Activated CD4-positive, alpha-beta T cell treated with anti-CD3 and anti-CD28 coated beads, Interleukin-2, amount 10 ng/mL, durations not matched to agents 7 days and 5 days (primary cell): ENCODE measurements around the gene ADGRG6. TPM values are rescaled to one million over a fixed set of nuclear protein-coding genes. Genes with fewer than 3 reads are reported as not detected.

ENCODE experiments used
- CTCF ChIA-PET: fragments of 350-600 bp; sonication (Branson Sonifier 250); formaldehyde crosslinking; loops from one replicate; lab custom pipeline; 2021; ENCODE audit warnings: antibody characterized with exemption; lab: Charles Lee
- POLR2A ChIA-PET: fragments of 350-600 bp; sonication (Branson Sonifier 250); formaldehyde crosslinking; loops from one replicate; lab custom pipeline; 2021; ENCODE audit warnings: antibody characterized with exemption; lab: Charles Lee
- DNase-seq: peaks from one replicate; pipeline ENCODE4 v3.0.0-alpha.2; 2020
- H3K27ac Mint-ChIP-seq: one replicate; pipeline ENCODE4 v1.8.0; 2021; ENCODE audit warnings: mild to moderate bottlenecking, moderate library complexity, mixed read lengths
- H3K27me3 Mint-ChIP-seq: one replicate; pipeline ENCODE4 v1.8.0; 2021; ENCODE audit warnings: mixed read lengths
- H3K36me3 Mint-ChIP-seq: one replicate; pipeline ENCODE4 v1.8.0; 2021; ENCODE audit warnings: low read depth, mixed read lengths
- H3K4me1 Mint-ChIP-seq: one replicate; pipeline ENCODE4 v1.8.0; 2021; ENCODE audit warnings: mixed read lengths
- H3K4me3 Mint-ChIP-seq: one replicate; pipeline ENCODE4 v1.8.0; 2021; ENCODE audit warnings: mild to moderate bottlenecking, moderate library complexity, mixed read lengths
- H3K9me3 Mint-ChIP-seq: one replicate; pipeline ENCODE4 v1.8.0; 2021; ENCODE audit warnings: mixed read lengths
- total RNA-seq, 2 experiments: library from RNA; stranded (reverse); gene quantifications; one replicate each; pipeline ENCODE4 v1.2.3, GENCODE V29; 2021

Gene ADGRG6
- total RNA-seq, 2 experiments from 2014 or later, result 0.35 to 0.52 TPM

- H3K27me3 Mint-ChIP-seq, result peaks cover 13% of the 10 kb centered on the region
- no peak for DNase-seq
- ChIA-PET POLR2A (no interaction called here), CTCF (no interaction called here)
- H3K4me3 Mint-ChIP-seq, result no peak overlapping the region
- H3K27ac Mint-ChIP-seq, result no peak overlapping the region
- peaks cover 5% of the 10 kb centered on the region for H3K4me1 Mint-ChIP-seq
- no peaks in the 10 kb centered on the region for H3K9me3 Mint-ChIP-seq
- no peaks in the 10 kb centered on the region for H3K36me3 Mint-ChIP-seq
Observed at GRCh38 chr6:142296975-142297604, 4.7 kb upstream of the ADGRG6 start.

GRCh38 chr6:142297605-142297995, 4.2 kb upstream of the ADGRG6 start:
- H3K27me3 Mint-ChIP-seq, result peaks cover 18% of the 10 kb centered on the region
- H3K4me1 Mint-ChIP-seq, result peaks cover 9% of the 10 kb centered on the region
- H3K4me3 Mint-ChIP-seq, result no peak overlapping the region
- CTCF ChIA-PET, result no interaction called here
- H3K9me3 Mint-ChIP-seq, result no peaks in the 10 kb centered on the region
- H3K27ac Mint-ChIP-seq, result no peak overlapping the region
- POLR2A ChIA-PET, result no interaction called here
- no peak for DNase-seq
- no peaks in the 10 kb centered on the region for H3K36me3 Mint-ChIP-seq

GRCh38 chr6:142297996-142298753, 3.6 kb upstream of the ADGRG6 start:
- POLR2A ChIA-PET, result no interaction called here

GRCh38 chr6:142300302-142300701, 1.5 kb upstream of the ADGRG6 start:
- H3K4me1 Mint-ChIP-seq, result peaks cover 10% of the 10 kb centered on the region
- H3K27ac Mint-ChIP-seq, result no peak overlapping the region
- DNase-seq, result no peak
- no peaks in the 10 kb centered on the region for H3K9me3 Mint-ChIP-seq
- CTCF ChIA-PET, result no interaction called here
- H3K4me3 Mint-ChIP-seq, result no peak overlapping the region
- no peaks in the 10 kb centered on the region for H3K36me3 Mint-ChIP-seq
- H3K27me3 Mint-ChIP-seq, result peaks cover 29% of the 10 kb centered on the region
- POLR2A ChIA-PET, result no interaction called here

More at GRCh38 chr6:142297996-142298753, 3.6 kb upstream of the ADGRG6 start:
- Mint-ChIP-seq H3K4me1 (peaks cover 10% of the 10 kb centered on the region), H3K36me3 (no peaks in the 10 kb centered on the region), H3K9me3 (no peaks in the 10 kb centered on the region), H3K27ac (no peak overlapping the region), H3K4me3 (no peak overlapping the region), H3K27me3 (peaks cover 23% of the 10 kb centered on the region)
- no peak for DNase-seq
- CTCF ChIA-PET, result no interaction called here

GRCh38 chr6:142300758-142301650, 803 bp upstream of the ADGRG6 start:
- Mint-ChIP-seq H3K27me3 (peaks cover 31% of the 10 kb centered on the region), H3K4me1 (peaks cover 10% of the 10 kb centered on the region), H3K27ac (no peak overlapping the region), H3K36me3 (no peaks in the 10 kb centered on the region), H3K9me3 (no peaks in the 10 kb centered on the region), H3K4me3 (peak overlapping the region; percentile 57)
- POLR2A ChIA-PET, result no interaction called here
- CTCF ChIA-PET, result interaction anchor here (0.6 kb wide), 1 partner anchor 646 kb away, joined by 3 read pairs; no protein-coding TSS in a partner anchor
- DNase-seq, result no peak

- DNase-seq, result no peak
- H3K4me3 Mint-ChIP-seq, result peak overlapping the region; percentile 72
- ChIA-PET CTCF (no interaction called here), POLR2A (no interaction called here)
- no peaks in the 10 kb centered on the region for H3K36me3 Mint-ChIP-seq
- no peaks in the 10 kb centered on the region for H3K9me3 Mint-ChIP-seq
- no peak overlapping the region for H3K27ac Mint-ChIP-seq
- H3K4me1 Mint-ChIP-seq, result peaks cover 10% of the 10 kb centered on the region
- H3K27me3 Mint-ChIP-seq, result peaks cover 39% of the 10 kb centered on the region
Observed at GRCh38 chr6:142302421-142303175, 791 bp downstream of the ADGRG6 start.

- ChIA-PET CTCF (no interaction called here), POLR2A (no interaction called here)
- H3K27ac Mint-ChIP-seq, result no peak overlapping the region
- peaks cover 39% of the 10 kb centered on the region for H3K27me3 Mint-ChIP-seq
- no peak for DNase-seq
- H3K9me3 Mint-ChIP-seq, result no peaks in the 10 kb centered on the region
- H3K36me3 Mint-ChIP-seq, result no peaks in the 10 kb centered on the region
- peak overlapping the region; percentile 0 for H3K4me3 Mint-ChIP-seq
- H3K4me1 Mint-ChIP-seq, result peaks cover 10% of the 10 kb centered on the region
Observed at GRCh38 chr6:142303176-142303533, 1.3 kb downstream of the ADGRG6 start.

- ChIA-PET POLR2A (no interaction called here), CTCF (no interaction called here)
- DNase-seq, result no peak
- Mint-ChIP-seq H3K4me3 (no peak overlapping the region), H3K36me3 (no peaks in the 10 kb centered on the region), H3K9me3 (no peaks in the 10 kb centered on the region), H3K27me3 (peaks cover 44% of the 10 kb centered on the region), H3K4me1 (peaks cover 10% of the 10 kb centered on the region), H3K27ac (no peak overlapping the region)
Observed at GRCh38 chr6:142304241-142304640, 2.4 kb downstream of the ADGRG6 start.

- Mint-ChIP-seq H3K9me3 (no peaks in the 10 kb centered on the region), H3K36me3 (no peaks in the 10 kb centered on the region), H3K4me3 (no peak overlapping the region), H3K27ac (no peak overlapping the region), H3K27me3 (peaks cover 38% of the 10 kb centered on the region), H3K4me1 (peaks cover 7% of the 10 kb centered on the region)
- ChIA-PET POLR2A (no interaction called here), CTCF (no interaction called here)
- no peak for DNase-seq
Observed at GRCh38 chr6:142306736-142307135, 4.9 kb downstream of the ADGRG6 start.

GRCh38 chr6:142307963-142308748, 6.3 kb downstream of the ADGRG6 start:
- Mint-ChIP-seq H3K9me3 (no peaks in the 10 kb centered on the region), H3K27ac (no peak overlapping the region), H3K27me3 (peaks cover 25% of the 10 kb centered on the region), H3K4me3 (no peak overlapping the region), H3K36me3 (no peaks in the 10 kb centered on the region), H3K4me1 (no peaks in the 10 kb centered on the region)
- POLR2A ChIA-PET, result no interaction called here
- DNase-seq, result no peak
- CTCF ChIA-PET, result interaction anchor here (1.2 kb wide), 1 partner anchor 259 kb away, joined by 3 read pairs; no protein-coding TSS in a partner anchor

GRCh38 chr6:142309426-142309825, 7.6 kb downstream of the ADGRG6 start:
- no peaks in the 10 kb centered on the region for H3K4me1 Mint-ChIP-seq
- no peaks in the 10 kb centered on the region for H3K9me3 Mint-ChIP-seq
- CTCF ChIA-PET, result no interaction called here
- H3K27me3 Mint-ChIP-seq, result peaks cover 26% of the 10 kb centered on the region
- H3K4me3 Mint-ChIP-seq, result no peak overlapping the region
- H3K36me3 Mint-ChIP-seq, result no peaks in the 10 kb centered on the region
- DNase-seq, result no peak
- POLR2A ChIA-PET, result no interaction called here
- H3K27ac Mint-ChIP-seq, result no peak overlapping the region

- peaks cover 10% of the 10 kb centered on the region for H3K27me3 Mint-ChIP-seq
- H3K9me3 Mint-ChIP-seq, result no peaks in the 10 kb centered on the region
- no peak overlapping the region for H3K4me3 Mint-ChIP-seq
- H3K4me1 Mint-ChIP-seq, result no peaks in the 10 kb centered on the region
- DNase-seq, result no peak
- H3K27ac Mint-ChIP-seq, result no peak overlapping the region
- no peaks in the 10 kb centered on the region for H3K36me3 Mint-ChIP-seq
- POLR2A ChIA-PET, result no interaction called here
- CTCF ChIA-PET, result no interaction called here
Observed at GRCh38 chr6:142313284-142313683, 11.5 kb downstream of the ADGRG6 start.
